Ramos (cell line): ENCODE results near the gene USP33.
"Not testable (repeated sequence)": the region's sequence is repeated elsewhere in the genome, so short reads cannot be mapped to it uniquely, and the experiment has no call there.

Experiments used
- in situ Hi-C: fragments of 300-500 bp; cut with MboI; formaldehyde crosslinking; loops from one replicate; pipeline ENCODE4 v1.14.3; 2022; ENCODE audit warnings: low sequenced_read_pairs; ENCODE audit not compliant: unreplicated experiment

The USP33 gene

GRCh38 chr1:77742011-77742555 lies 17.6 kb downstream of the USP33 start:
- in situ Hi-C loops = no loop called here

- in situ Hi-C loops = no loop called here
Measured at GRCh38 chr1:77741316-77741715, 18.3 kb downstream of the USP33 start.

DNA sequence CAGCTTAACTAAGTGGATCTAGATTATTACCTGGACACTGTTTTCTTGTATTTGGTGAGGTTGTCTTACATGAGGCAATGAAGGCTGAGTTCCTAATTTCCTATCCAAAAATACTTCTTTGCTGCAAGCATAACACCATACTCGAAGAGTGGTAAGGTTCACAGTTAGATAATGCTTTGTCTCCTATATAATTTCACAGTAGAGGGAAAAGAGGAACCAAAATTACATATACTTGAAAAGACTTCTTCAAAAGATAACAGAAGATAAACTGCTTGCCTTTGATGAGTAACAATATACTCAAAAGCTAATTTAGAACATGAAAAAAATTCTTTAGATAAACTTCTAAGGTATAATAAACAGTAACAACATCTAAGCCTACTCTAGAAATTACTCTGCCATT lies 20.4 kb downstream of the USP33 start:
- in situ Hi-C loops = no loop called here

GRCh38 chr1:77732090-77732489 lies 27.6 kb downstream of the USP33 start:
- in situ Hi-C loops = no loop called here

DNA sequence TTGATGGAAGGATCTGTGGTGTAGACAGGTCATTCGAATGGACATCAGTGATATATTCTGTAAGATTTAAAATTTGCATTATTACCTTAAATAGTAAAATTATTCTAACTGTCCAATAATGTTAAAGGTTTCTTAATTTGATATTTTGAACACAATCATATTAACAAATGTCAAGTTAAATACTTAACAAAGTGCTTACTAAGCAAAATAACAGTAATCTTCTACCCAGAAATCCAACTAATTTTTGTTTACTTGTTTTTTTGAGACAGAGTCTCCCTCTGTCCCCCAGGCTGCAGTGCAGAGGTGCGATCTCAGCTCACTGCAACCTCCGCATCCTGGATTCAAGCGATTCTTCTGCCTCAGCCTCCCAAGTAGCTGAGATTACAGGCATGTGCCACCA lies 33.9 kb downstream of the USP33 start:
- in situ Hi-C loops = no loop called here

GRCh38 chr1:77718181-77718580 lies 41.5 kb downstream of the USP33 start:
- in situ Hi-C loops = no loop called here

- in situ Hi-C loops = no loop called here
Measured at GRCh38 chr1:77716065-77716464, 43.6 kb downstream of the USP33 start.

GRCh38 chr1:77709727-77710126 lies 49.9 kb downstream of the USP33 start:
- in situ Hi-C loops = no loop called here

DNA sequence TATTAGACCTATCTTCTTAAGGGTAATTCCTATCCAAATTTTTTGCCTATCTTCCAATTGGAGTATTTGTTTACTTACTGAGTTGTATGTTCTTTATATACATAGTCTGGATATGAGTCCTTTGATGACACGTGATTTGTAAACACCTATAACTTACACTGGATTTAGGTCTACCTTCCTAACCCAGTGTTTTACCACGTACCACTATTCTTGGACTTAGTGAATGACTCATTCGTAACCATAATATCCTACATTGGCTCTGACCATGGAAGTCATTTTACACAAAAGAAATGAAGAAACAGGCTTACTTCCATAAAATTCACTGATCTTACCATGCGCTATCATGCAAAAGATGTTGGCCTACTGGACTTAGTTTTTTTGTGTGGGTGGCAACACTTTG lies 53.3 kb downstream of the USP33 start:
- in situ Hi-C loops = no loop called here

GRCh38 chr1:77704736-77705135 lies 54.9 kb downstream of the USP33 start:
- in situ Hi-C loops = no loop called here

GRCh38 chr1:77699673-77700072 lies 60.0 kb downstream of the USP33 start:
- in situ Hi-C loops = not testable (repeated sequence)

DNA sequence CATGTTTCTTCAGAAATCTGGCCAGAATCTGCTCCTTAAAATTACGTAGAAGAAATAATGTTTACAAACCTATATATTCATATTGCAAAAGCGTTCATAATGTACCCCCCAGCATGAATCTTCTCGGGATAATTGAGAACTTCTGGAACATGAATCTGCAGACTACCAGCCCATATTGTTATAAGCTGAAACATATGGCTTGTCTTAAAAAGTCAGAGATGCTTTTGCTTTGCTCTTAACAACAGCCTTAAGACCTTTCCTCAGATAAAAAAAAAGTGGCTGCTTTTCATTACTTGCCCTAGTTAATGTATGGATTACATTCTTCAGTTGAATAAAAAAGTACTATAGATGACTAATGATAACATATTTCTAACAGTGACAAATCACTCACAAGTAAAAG lies 62.2 kb downstream of the USP33 start:
- in situ Hi-C loops = no loop called here

DNA sequence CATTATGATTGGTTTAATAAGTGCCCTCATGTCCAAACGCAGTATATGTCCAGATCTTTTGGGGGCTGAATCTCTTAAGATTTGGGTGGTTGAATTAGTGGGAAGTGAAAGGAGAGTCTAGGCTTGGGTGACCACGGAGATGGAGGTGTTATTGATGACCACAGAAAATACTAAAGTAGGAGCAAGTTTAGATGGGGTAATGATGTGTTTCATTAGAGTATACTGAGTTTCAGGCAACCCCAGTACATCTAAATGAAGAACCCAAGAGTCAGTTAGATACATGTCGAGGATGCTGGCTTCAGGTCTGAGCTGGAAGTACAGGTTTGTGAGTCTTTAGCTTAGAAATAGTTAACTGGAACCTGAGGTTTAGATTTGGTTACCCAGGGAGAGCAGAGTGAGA lies 70.7 kb downstream of the USP33 start:
- in situ Hi-C loops = no loop called here

GRCh38 chr1:77687519-77687906 lies 72.1 kb downstream of the USP33 start:
- in situ Hi-C loops = no loop called here

GRCh38 chr1:77686796-77687518 lies 72.7 kb downstream of the USP33 start:
- in situ Hi-C loops = no loop called here

DNA sequence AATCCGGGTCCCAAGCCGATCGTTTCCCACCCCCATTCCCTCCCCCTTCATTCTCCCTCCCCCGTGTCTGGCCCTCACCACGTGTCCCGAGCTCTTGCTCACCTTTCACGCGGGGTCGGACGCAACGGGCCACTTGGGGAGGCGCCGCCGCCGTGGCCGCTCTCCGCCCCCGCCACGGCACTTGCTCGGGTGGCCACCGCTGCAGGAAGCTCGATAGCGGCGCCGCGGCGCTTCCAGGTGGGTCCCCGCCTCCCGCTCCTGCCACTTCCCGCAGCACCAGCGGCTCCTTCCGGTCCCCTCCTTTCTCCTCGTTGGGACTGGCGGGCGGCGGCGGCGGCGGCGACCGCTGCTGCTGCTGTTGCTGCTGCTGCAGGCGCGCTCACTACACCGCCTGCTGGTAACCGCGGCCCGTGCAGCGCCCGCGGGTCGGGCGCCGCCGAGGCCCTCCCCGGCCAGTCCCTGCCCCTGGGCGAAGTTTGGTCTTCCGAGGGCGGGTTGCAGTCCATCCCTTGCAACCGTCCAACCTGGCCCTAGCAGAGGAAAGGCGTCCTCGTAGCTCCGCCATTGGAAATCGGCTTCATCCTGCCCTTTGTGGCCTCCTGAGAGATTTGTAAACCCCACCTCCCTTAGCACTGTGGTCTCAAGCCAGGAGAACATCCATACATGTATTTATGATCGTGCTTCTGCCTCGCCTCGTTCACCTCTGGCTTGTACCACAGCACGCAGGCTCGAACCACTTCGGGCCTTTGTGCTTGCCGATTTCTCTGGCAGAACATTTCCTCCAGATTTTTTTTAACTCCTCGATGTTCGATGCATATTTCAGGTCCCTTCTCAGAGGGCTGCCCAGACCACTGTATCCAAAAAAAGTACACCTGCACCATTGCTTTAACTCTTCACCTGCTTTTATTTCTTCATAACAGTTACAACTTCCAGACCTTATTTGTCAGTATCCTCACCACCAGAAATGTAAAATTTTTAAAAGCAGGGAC lies 76.2 kb downstream of the USP33 start:
- in situ Hi-C loops = no loop called here

- in situ Hi-C loops = no loop called here
Measured at GRCh38 chr1:77682460-77683159, 77.0 kb downstream of the USP33 start, which contains the start of gene ZZZ3. ZZZ3 (minus strand) TSS chr1:77682658; CDS start chr1:77633354, 49,304 bp downstream.

DNA sequence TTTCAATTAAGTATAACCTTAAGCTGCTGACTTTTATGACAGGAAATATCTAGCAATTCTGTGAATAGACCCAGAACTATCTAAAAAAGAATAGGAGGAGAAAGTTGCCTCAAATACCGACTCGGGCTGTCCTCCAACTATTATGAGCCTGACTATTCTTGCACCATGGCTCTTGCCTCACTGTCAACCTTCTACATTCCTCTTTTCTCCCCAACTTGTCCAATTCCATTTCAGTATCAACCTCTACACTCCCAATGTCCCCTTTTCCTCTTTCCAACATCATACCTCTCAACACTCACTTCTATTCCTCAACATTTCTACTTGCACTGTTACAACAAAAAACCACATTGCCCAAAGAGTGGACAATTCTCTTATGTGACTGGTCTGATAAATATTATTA lies 79.5 kb downstream of the USP33 start:
- in situ Hi-C loops = no loop called here

GRCh38 chr1:77678660-77679610 lies 80.7 kb downstream of the USP33 start:
- in situ Hi-C loops = no loop called here
